Liver (tissue), 3 donors: ENCODE measurements around the gene DPYD.

Source experiments
- EGR1 ChIP-seq, 2 donors: IDR thresholded peaks; 2 replicates each; pipeline ENCODE4 v1.6.1; 2016 to 2018; ENCODE audit warnings: antibody characterized with exemption in 2 of 2, low read depth in 2 of 2
- JUND ChIP-seq, 2 donors: IDR thresholded peaks; 2 replicates each; pipeline ENCODE4 v1.6.1; 2016; ENCODE audit warnings: antibody characterized with exemption in 2 of 2
- RAD21 ChIP-seq, 2 donors: IDR thresholded peaks; 2 replicates each; pipeline ENCODE4 v1.6.1; 2016; ENCODE audit warnings: antibody characterized with exemption in 2 of 2, mild to moderate bottlenecking in 2 of 2
- YY1 ChIP-seq: IDR thresholded peaks from 2 replicates; pipeline ENCODE4 v1.6.1; 2016; ENCODE audit warnings: antibody characterized with exemption, mild to moderate bottlenecking
- TF ChIP-seq, protein P1 (sequence below): fragments of 150-350 bp; IDR thresholded peaks from 2 replicates; pipeline ENCODE4 v1.5.1; 2017; ENCODE audit warnings: improper control_type of control experiment, low read depth, low read length; ENCODE audit not compliant: missing input control
- TF ChIP-seq, protein P2 (sequence below): IDR thresholded peaks from 2 replicates; pipeline ENCODE4 v1.6.1; 2016; ENCODE audit warnings: antibody characterized with exemption, mild to moderate bottlenecking
- donor health status: healthy.
- donor health status: healthy.

DNA sequence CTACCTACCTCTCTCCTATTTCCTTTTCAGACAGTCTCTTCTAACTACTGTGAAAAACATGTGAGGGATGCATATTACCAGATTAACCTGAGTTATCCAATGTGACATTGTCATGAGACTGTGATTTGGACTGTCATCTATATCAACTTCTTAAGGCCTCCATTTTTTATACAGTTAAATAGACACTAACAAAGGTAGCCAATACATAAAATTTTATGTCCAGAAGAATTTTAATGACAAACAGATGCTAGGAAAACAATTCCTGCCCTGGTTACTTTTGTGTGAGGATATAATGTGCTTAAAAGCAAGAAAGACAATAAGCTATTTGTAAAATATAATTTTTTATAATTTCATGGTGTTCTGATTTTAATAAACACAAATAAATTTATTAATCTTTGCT lies 136.2 kb downstream of the DPYD start:
- TF ChIP-seq YY1 (no peak), JUND (IDR thresholded peaks at IDR 0.05) (no peak), EGR1 (IDR thresholded peaks at IDR 0.05; ENCODE audit: low read depth in 2 of 2) (no peak), RAD21 (IDR thresholded peaks at IDR 0.05) (no peak)
- TF ChIP-seq, protein P1, sequence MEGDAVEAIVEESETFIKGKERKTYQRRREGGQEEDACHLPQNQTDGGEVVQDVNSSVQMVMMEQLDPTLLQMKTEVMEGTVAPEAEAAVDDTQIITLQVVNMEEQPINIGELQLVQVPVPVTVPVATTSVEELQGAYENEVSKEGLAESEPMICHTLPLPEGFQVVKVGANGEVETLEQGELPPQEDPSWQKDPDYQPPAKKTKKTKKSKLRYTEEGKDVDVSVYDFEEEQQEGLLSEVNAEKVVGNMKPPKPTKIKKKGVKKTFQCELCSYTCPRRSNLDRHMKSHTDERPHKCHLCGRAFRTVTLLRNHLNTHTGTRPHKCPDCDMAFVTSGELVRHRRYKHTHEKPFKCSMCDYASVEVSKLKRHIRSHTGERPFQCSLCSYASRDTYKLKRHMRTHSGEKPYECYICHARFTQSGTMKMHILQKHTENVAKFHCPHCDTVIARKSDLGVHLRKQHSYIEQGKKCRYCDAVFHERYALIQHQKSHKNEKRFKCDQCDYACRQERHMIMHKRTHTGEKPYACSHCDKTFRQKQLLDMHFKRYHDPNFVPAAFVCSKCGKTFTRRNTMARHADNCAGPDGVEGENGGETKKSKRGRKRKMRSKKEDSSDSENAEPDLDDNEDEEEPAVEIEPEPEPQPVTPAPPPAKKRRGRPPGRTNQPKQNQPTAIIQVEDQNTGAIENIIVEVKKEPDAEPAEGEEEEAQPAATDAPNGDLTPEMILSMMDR: no peak
- TF ChIP-seq, protein P2, sequence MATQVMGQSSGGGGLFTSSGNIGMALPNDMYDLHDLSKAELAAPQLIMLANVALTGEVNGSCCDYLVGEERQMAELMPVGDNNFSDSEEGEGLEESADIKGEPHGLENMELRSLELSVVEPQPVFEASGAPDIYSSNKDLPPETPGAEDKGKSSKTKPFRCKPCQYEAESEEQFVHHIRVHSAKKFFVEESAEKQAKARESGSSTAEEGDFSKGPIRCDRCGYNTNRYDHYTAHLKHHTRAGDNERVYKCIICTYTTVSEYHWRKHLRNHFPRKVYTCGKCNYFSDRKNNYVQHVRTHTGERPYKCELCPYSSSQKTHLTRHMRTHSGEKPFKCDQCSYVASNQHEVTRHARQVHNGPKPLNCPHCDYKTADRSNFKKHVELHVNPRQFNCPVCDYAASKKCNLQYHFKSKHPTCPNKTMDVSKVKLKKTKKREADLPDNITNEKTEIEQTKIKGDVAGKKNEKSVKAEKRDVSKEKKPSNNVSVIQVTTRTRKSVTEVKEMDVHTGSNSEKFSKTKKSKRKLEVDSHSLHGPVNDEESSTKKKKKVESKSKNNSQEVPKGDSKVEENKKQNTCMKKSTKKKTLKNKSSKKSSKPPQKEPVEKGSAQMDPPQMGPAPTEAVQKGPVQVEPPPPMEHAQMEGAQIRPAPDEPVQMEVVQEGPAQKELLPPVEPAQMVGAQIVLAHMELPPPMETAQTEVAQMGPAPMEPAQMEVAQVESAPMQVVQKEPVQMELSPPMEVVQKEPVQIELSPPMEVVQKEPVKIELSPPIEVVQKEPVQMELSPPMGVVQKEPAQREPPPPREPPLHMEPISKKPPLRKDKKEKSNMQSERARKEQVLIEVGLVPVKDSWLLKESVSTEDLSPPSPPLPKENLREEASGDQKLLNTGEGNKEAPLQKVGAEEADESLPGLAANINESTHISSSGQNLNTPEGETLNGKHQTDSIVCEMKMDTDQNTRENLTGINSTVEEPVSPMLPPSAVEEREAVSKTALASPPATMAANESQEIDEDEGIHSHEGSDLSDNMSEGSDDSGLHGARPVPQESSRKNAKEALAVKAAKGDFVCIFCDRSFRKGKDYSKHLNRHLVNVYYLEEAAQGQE: no peak
